A549 (cell line): Measurements from ENCODE around the gene COASY. TPM values are rescaled to one million over a fixed set of nuclear protein-coding genes. Genes with fewer than 3 reads are reported as not detected.

Source experiments
- ATAC-seq, 2 experiments: fragments of 200-7000 bp in 1 of 2; fragments of >200 bp in 1 of 2; cut with Nextera tagmentation in 1 of 2; cut with Tn5 transposase in 1 of 2; 3 replicates each; pipeline versions ENCODE4 v1.8.0 to v1.9.1; 2018 to 2020; ENCODE audit warnings: mild to moderate bottlenecking in 1 of 2, moderate library complexity in 1 of 2
- CTCF ChIA-PET: fragments of 300-600 bp; sonication (Branson Sonifier 250); formaldehyde crosslinking; extraction: SDS; loops from one replicate; lab custom pipeline; 2021; ENCODE audit warnings: antibody characterized with exemption, inconsistent platforms; lab: Yijun Ruan, JAX
- POLR2A ChIA-PET: fragments of 350-600 bp; formaldehyde crosslinking; extraction: SDS; loops from one replicate; lab custom pipeline; 2021; ENCODE audit warnings: antibody characterized with exemption, inconsistent platforms; lab: Yijun Ruan, JAX
- DNase-seq, 2 experiments: peaks; one replicate each; pipeline versions ENCODE4 v3.0.0 to v3.0.0-alpha.2; 2011 to 2016; ENCODE audit warnings: low read depth in 1 of 2, low spot score in 1 of 2
- FAIRE-seq: peaks from 2 replicates; lab custom pipeline; 2011; peaks lifted over from hg19 to GRCh38; lab: Jason Lieb, UNC
- H3K27ac ChIP-seq, 2 experiments: fragments of >200 bp; sonication (Bioruptor Twin); formaldehyde crosslinking; 3 replicates each; pipeline ENCODE4 v1.5.1; 2016 to 2017
- H3K4me1 ChIP-seq: fragments of >200 bp; sonication (Bioruptor Twin); formaldehyde crosslinking; 3 replicates; pipeline ENCODE4 v1.6.1; 2016
- H3K4me2 ChIP-seq: fragments of >200 bp; sonication (Bioruptor Twin); formaldehyde crosslinking; 3 replicates; pipeline ENCODE4 v1.6.1; 2016
- H3K4me3 ChIP-seq: fragments of >200 bp; sonication (Bioruptor Twin); formaldehyde crosslinking; 3 replicates; pipeline ENCODE4 v1.5.1; 2016
- H3K9me3 ChIP-seq: fragments of >200 bp; sonication (Bioruptor Twin); formaldehyde crosslinking; 3 replicates; pipeline ENCODE4 v1.6.1; 2016
- FOSL2 ChIP-seq, 2 experiments: fragments of 450-650 bp in 1 of 2; fragments of >200 bp in 1 of 2; sonication (Bioruptor Twin) in 1 of 2; formaldehyde crosslinking; IDR thresholded peaks; 2 replicates each; pipeline versions ENCODE4 v1.5.0 to v1.6.1; 2016 to 2020; ENCODE audit warnings: mild to moderate bottlenecking in 1 of 2, moderate library complexity in 1 of 2
- FOXS1 ChIP-seq: fragments of 250-450 bp; sonication (Bioruptor Pico); IDR thresholded peaks from 2 replicates; pipeline ENCODE4 v1.5.0; 2020; ENCODE audit warnings: mild to moderate bottlenecking, moderate library complexity
- HOXB5 ChIP-seq: fragments of 250-450 bp; sonication (Bioruptor Pico); IDR thresholded peaks from 2 replicates; pipeline ENCODE4 v1.5.0; 2020; ENCODE audit warnings: mild to moderate bottlenecking, moderate library complexity
- KDM5A ChIP-seq: fragments of 200-600 bp; sonication (generic); IDR thresholded peaks from 2 replicates; pipeline ENCODE4 v1.6.1; 2016; ENCODE audit warnings: antibody characterized with exemption, mild to moderate bottlenecking
- MAFK ChIP-seq: fragments of 450-650 bp; IDR thresholded peaks from 2 replicates; pipeline ENCODE4 v1.6.1; 2014; ENCODE audit not compliant: partially characterized antibody
- MYC ChIP-seq: IDR thresholded peaks from 2 replicates; pipeline ENCODE4 v1.6.1; 2012; ENCODE audit warnings: mild to moderate bottlenecking, inconsistent platforms, low read length, improper control_type of control experiment, borderline replicate concordance
- NFE2L2 ChIP-seq: fragments of 150-350 bp; conservative IDR thresholded peaks from 2 replicates; pipeline ENCODE4 v1.6.1; 2014; ENCODE audit warnings: low read length
- REST ChIP-seq: fragments of 200-600 bp; sonication (generic); IDR thresholded peaks from 2 replicates; pipeline ENCODE4 v1.6.1; 2016; ENCODE audit warnings: antibody characterized with exemption, mild to moderate bottlenecking, moderate library complexity
- TFCP2L1 ChIP-seq: fragments of 250-450 bp; sonication (Bioruptor Pico); IDR thresholded peaks from 2 replicates; pipeline ENCODE4 v1.5.0; 2021; ENCODE audit warnings: mild to moderate bottlenecking
- ZC3H11A ChIP-seq: fragments of 450-650 bp; IDR thresholded peaks from 2 replicates; pipeline ENCODE4 v1.6.1; 2014; ENCODE audit warnings: antibody characterized with exemption, mild to moderate bottlenecking
- ZSCAN20 ChIP-seq: fragments of 250-450 bp; sonication (Bioruptor Pico); IDR thresholded peaks from 2 replicates; pipeline ENCODE4 v1.8.0; 2022; ENCODE audit warnings: mild to moderate bottlenecking, moderate library complexity
- WGBS: methylation state at CpG from one replicate; pipeline ENCODE4 v1.1.6; 2017; ENCODE audit errors: missing lambda C conversion rate; 5-methylcytosine and 5-hydroxymethylcytosine counted together
- polyA plus RNA-seq, 4 experiments: library from polyadenylated mRNA; depleted of rRNA in 3 of 4; stranded (reverse); fragments of >200 nt; fragmentation: RNase III in 1 of 4; extraction: RNeasy Plus Mini Kit Qiagen cat#74134 plus additional on column Dnase treatment in 1 of 4; gene quantifications; 2 replicates in 3 of 4; 3 replicates in 1 of 4; pipeline ENCODE4 v1.2.3, GENCODE V29; 2011 to 2017
- TF ChIP-seq, protein P1 (sequence below): fragments of 250-450 bp; sonication (Bioruptor Pico); IDR thresholded peaks from 2 replicates; pipeline ENCODE4 v1.5.0; 2020; ENCODE audit warnings: low read depth, mild to moderate bottlenecking, moderate library complexity
- TF ChIP-seq, protein P2 (sequence below): fragments of >200 bp; sonication (Bioruptor Twin); formaldehyde crosslinking; IDR thresholded peaks from 3 replicates; pipeline ENCODE4 v1.5.1; 2016

COASY gene
- polyA plus RNA-seq, 2 of the 4 experiments (the other 2 are of a cell fraction): 65.4 to 112 TPM

DNA sequence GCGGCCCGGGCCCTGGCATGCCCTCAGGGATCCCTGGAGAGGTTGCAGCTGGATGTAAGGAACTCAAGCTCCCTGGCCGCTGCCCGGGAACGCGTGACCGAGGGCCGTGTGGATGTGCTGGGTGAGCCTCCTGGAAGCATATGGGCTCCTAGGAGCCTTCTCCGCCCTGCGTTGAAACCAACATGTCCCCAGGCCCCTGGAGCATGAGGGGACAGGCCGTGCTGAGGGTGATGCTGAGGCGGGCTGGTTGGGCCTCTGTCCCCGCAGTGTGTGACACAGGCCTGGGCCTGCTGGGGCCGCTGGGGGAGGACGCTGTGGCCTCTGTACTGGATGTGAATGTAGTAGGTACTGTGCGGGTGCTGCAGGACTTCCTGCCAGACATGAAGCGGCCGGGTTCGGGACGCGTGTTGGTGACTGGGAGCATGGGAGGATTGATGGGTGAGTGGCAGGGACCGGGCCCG is 14.9 kb upstream of the COASY start:
- ATAC-seq (peak; percentile 7 to 14; a peak in 5 of 6 replicates), DNase-seq (no peak), FAIRE-seq (no peak)
- Histone ChIP-seq H3K4me1 (peaks cover 9% of the 10 kb centered on the region; the same call in 2 of the 3 replicates), H3K4me2 (no peak overlapping the region), H3K27ac (no peak overlapping the region), H3K4me3 (no peak overlapping the region), H3K9me3 (no peaks in the 10 kb centered on the region)
- CTCF ChIA-PET: interaction anchor here (0.6 to 4.2 kb wide), 12 partner anchors 10 to 523 kb away, joined by 3 to 37 read pairs (median 5); partner anchors contain the start of genes NAGLU and PSMC3IP
- WGBS: 94% methylated on average over 23 of the region's 23 CpGs
- POLR2A ChIA-PET: no interaction called here
- no peak for TF ChIP-seq MAFK
- TF ChIP-seq MYC: no peak
- no peak for TF ChIP-seq KDM5A
- TF ChIP-seq ZSCAN20 (CRISPR knock-in tag): no peak
- TF ChIP-seq NFE2L2: no peak
- TF ChIP-seq, protein P1, sequence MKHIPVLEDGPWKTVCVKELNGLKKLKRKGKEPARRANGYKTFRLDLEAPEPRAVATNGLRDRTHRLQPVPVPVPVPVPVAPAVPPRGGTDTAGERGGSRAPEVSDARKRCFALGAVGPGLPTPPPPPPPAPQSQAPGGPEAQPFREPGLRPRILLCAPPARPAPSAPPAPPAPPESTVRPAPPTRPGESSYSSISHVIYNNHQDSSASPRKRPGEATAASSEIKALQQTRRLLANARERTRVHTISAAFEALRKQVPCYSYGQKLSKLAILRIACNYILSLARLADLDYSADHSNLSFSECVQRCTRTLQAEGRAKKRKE (CRISPR knock-in tag): no peak
- TF ChIP-seq, protein P2, sequence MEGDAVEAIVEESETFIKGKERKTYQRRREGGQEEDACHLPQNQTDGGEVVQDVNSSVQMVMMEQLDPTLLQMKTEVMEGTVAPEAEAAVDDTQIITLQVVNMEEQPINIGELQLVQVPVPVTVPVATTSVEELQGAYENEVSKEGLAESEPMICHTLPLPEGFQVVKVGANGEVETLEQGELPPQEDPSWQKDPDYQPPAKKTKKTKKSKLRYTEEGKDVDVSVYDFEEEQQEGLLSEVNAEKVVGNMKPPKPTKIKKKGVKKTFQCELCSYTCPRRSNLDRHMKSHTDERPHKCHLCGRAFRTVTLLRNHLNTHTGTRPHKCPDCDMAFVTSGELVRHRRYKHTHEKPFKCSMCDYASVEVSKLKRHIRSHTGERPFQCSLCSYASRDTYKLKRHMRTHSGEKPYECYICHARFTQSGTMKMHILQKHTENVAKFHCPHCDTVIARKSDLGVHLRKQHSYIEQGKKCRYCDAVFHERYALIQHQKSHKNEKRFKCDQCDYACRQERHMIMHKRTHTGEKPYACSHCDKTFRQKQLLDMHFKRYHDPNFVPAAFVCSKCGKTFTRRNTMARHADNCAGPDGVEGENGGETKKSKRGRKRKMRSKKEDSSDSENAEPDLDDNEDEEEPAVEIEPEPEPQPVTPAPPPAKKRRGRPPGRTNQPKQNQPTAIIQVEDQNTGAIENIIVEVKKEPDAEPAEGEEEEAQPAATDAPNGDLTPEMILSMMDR: no peak
- TF ChIP-seq FOSL2 (IDR thresholded peaks at IDR 0.05): no peak
- no peak for TF ChIP-seq FOSL2 (CRISPR knock-in tag; IDR thresholded peaks at IDR 0.05)
- no peak for TF ChIP-seq HOXB5
- no peak for TF ChIP-seq FOXS1 (CRISPR knock-in tag)
- TF ChIP-seq ZC3H11A: no peak
- TF ChIP-seq TFCP2L1: no peak

DNA sequence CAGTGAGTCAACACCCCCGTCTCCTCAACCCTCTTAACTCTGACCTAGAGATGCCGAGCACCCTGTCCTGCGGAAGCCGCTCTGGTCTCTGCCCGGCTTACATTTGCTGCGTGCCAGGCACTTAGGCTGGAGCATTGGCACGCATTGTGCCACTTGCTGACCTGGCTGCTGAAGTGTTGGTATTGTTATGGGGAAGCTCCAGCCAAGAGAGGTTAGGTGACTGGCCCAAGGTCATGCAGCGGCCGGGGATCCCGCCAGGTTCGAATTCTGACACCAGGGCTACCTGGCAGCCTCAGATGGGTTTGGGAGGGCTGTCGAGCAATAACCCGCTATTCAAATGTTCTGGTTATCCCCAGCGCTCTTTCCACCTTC is 14.3 kb upstream of the COASY start:
- Histone ChIP-seq H3K4me2 (peak overlapping the region; percentile 89), H3K27ac (peak overlapping the region; percentile 67 to 83; a peak in 4 of 6 replicates), H3K9me3 (no peaks in the 10 kb centered on the region), H3K4me1 (peaks cover 9% of the 10 kb centered on the region; the same call in 2 of the 3 replicates), H3K4me3 (peak overlapping the region; percentile 51; the same call in 2 of the 3 replicates)
- TF ChIP-seq REST (peak; percentile 16; the same call in 1 of the 2 replicates), ZC3H11A (no peak)
- DNase-seq (no peak), ATAC-seq (peak; percentile 1; a peak in 3 of 6 replicates), FAIRE-seq (no peak)
- CTCF ChIA-PET: interaction anchor here (1.1 to 4.2 kb wide), 13 partner anchors 10 to 688 kb away, joined by 3 to 37 read pairs (median 6); partner anchors contain the start of genes NAGLU and PSMC3IP
- 85% methylated on average over 14 of the region's 14 CpGs for WGBS
- POLR2A ChIA-PET: interaction anchor here (0.6 to 1.6 kb wide), 4 partner anchors 11 to 30 kb away, joined by 3 to 22 read pairs (median 8); partner anchors contain the start of genes NAGLU and PSMC3IP
